ENCODE results near the gene CCDC60.

Gene CCDC60

GRCh38 chr12:119375075-119375882 is 40.8 kb downstream of the CCDC60 start:
- no peak for DNase-seq (ENCODE audit: low spot score)
- TF ChIP-seq, protein P1, sequence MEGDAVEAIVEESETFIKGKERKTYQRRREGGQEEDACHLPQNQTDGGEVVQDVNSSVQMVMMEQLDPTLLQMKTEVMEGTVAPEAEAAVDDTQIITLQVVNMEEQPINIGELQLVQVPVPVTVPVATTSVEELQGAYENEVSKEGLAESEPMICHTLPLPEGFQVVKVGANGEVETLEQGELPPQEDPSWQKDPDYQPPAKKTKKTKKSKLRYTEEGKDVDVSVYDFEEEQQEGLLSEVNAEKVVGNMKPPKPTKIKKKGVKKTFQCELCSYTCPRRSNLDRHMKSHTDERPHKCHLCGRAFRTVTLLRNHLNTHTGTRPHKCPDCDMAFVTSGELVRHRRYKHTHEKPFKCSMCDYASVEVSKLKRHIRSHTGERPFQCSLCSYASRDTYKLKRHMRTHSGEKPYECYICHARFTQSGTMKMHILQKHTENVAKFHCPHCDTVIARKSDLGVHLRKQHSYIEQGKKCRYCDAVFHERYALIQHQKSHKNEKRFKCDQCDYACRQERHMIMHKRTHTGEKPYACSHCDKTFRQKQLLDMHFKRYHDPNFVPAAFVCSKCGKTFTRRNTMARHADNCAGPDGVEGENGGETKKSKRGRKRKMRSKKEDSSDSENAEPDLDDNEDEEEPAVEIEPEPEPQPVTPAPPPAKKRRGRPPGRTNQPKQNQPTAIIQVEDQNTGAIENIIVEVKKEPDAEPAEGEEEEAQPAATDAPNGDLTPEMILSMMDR (IDR thresholded peaks at IDR 0.05; ENCODE audit: extremely low read depth, insufficient read depth, missing control alignments), result no peak
- in situ Hi-C loops (cut with MboI; ENCODE audit: low pct_unique_long_range_greater_than_20kb, low sequenced_read_pairs, unreplicated experiment), result no loop called here

GRCh38 chr12:119375883-119376190 is 41.3 kb downstream of the CCDC60 start:
- in situ Hi-C loops (cut with MboI; ENCODE audit: low pct_unique_long_range_greater_than_20kb, low sequenced_read_pairs, unreplicated experiment), result no loop called here
- TF ChIP-seq, protein P1 (IDR thresholded peaks at IDR 0.05; ENCODE audit: extremely low read depth, insufficient read depth, missing control alignments), result no peak
- no peak for DNase-seq (ENCODE audit: low spot score)

GRCh38 chr12:119378903-119379302 is 44.4 kb downstream of the CCDC60 start:
- TF ChIP-seq, protein P1 (IDR thresholded peaks at IDR 0.05; ENCODE audit: extremely low read depth, insufficient read depth, missing control alignments), result no peak
- in situ Hi-C loops (cut with MboI; ENCODE audit: low pct_unique_long_range_greater_than_20kb, low sequenced_read_pairs, unreplicated experiment), result no loop called here
- no peak for DNase-seq (ENCODE audit: low spot score)

GRCh38 chr12:119381471-119382235 is 47.1 kb downstream of the CCDC60 start:
- in situ Hi-C loops (cut with MboI; ENCODE audit: low pct_unique_long_range_greater_than_20kb, low sequenced_read_pairs, unreplicated experiment), result no loop called here
- TF ChIP-seq, protein P1 (IDR thresholded peaks at IDR 0.05; ENCODE audit: extremely low read depth, insufficient read depth, missing control alignments), result no peak
- no peak for DNase-seq (ENCODE audit: low spot score)

- in situ Hi-C loops (cut with MboI; ENCODE audit: low pct_unique_long_range_greater_than_20kb, low sequenced_read_pairs, unreplicated experiment), result no loop called here
- TF ChIP-seq, protein P1 (IDR thresholded peaks at IDR 0.05; ENCODE audit: extremely low read depth, insufficient read depth, missing control alignments), result no peak
- DNase-seq (ENCODE audit: low spot score), result no peak
These were observed 48.7 kb downstream of the CCDC60 start for GRCh38 chr12:119383206-119383605.

DNA sequence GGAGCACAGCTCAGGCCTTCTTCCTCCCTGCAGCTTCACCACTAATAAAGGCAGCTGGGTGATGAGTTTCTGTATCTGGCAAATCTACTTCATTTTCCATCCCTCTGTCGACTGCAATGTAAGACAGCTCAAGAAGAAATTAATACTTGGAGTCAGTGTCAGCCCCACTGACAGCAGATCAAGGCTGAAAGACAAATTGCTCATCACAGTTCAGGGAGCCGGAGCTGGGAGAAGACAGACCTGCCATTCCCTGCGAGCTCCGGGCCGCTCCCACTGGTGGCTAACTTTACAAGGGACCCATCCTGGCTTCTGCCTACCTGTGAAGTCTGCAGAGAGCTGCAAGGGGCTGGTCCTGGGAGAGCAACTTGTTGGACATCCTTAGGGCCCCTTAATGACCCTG is 49.8 kb downstream of the CCDC60 start:
- no peak for DNase-seq (ENCODE audit: low spot score)
- in situ Hi-C loops (cut with MboI; ENCODE audit: low pct_unique_long_range_greater_than_20kb, low sequenced_read_pairs, unreplicated experiment), result no loop called here
- TF ChIP-seq, protein P1 (IDR thresholded peaks at IDR 0.05; ENCODE audit: extremely low read depth, insufficient read depth, missing control alignments), result no peak
